HG03196 (cell line): ENCODE results near the gene HEY2.
"Not testable (repeated sequence)": the region's sequence is repeated elsewhere in the genome, so short reads cannot be mapped to it uniquely, and the experiment has no call there.

Experiments
- ATAC-seq: cut with Tn5 transposase; IDR thresholded peaks from one replicate; pipeline ENCODE4 v1.9.1; 2021; ENCODE audit not compliant: unreplicated experiment

HEY2 gene

GRCh38 chr6:125749173-125749864 is at the start of gene HEY2:
Gene HEY2 (plus strand): TSS chr6:125749632. CDS start chr6:125749777, 145 bp downstream.
- ATAC-seq = peak; percentile 85

GRCh38 chr6:125700581-125701353 is 48.7 kb upstream of the HEY2 start:
- no peak for ATAC-seq

GRCh38 chr6:125701354-125701668 is 48.1 kb upstream of the HEY2 start:
- ATAC-seq = no peak

GRCh38 chr6:125703882-125704281 is 45.5 kb upstream of the HEY2 start:
- ATAC-seq = not testable (repeated sequence)

GRCh38 chr6:125707615-125708243 is 41.7 kb upstream of the HEY2 start:
- ATAC-seq = no peak

- ATAC-seq = no peak
Measured at GRCh38 chr6:125711013-125711675, 38.3 kb upstream of the HEY2 start.

- peak; percentile 80 for ATAC-seq
Measured at GRCh38 chr6:125714441-125715090, 34.9 kb upstream of the HEY2 start.

- peak; percentile 73 for ATAC-seq
Measured at GRCh38 chr6:125717120-125717731, 32.2 kb upstream of the HEY2 start.

- no peak for ATAC-seq
Measured at GRCh38 chr6:125718109-125718508, 31.3 kb upstream of the HEY2 start.

GRCh38 chr6:125722886-125723285 is 26.5 kb upstream of the HEY2 start:
- ATAC-seq = no peak

- ATAC-seq = no peak
Measured at GRCh38 chr6:125727216-125727615, 22.2 kb upstream of the HEY2 start.

- no peak for ATAC-seq
Measured at GRCh38 chr6:125728739-125729138, 20.7 kb upstream of the HEY2 start.

- ATAC-seq = no peak
Measured at GRCh38 chr6:125729983-125730382, 19.4 kb upstream of the HEY2 start.

- ATAC-seq = no peak
Measured at GRCh38 chr6:125732398-125732797, 17.0 kb upstream of the HEY2 start.

GRCh38 chr6:125733516-125734300 is 15.7 kb upstream of the HEY2 start:
- ATAC-seq = no peak

- no peak for ATAC-seq
Measured at GRCh38 chr6:125738276-125738675, 11.2 kb upstream of the HEY2 start.

- no peak for ATAC-seq
Measured at GRCh38 chr6:125739364-125739763, 10.1 kb upstream of the HEY2 start.

- ATAC-seq = no peak
Measured at GRCh38 chr6:125741336-125741735, 8.1 kb upstream of the HEY2 start.

- no peak for ATAC-seq
Measured at GRCh38 chr6:125742024-125742423, 7.4 kb upstream of the HEY2 start.
